Peyer's patch (tissue), 4 donors: ENCODE results near the gene EML1.

Experiments
- POLR2A ChIP-seq, 2 donors: fragments of 450-650 bp; IDR thresholded peaks; one replicate each; pipeline ENCODE4 v1.5.1; 2017; ENCODE audit warnings: antibody characterized with exemption in 2 of 2, mild to moderate bottlenecking in 2 of 2, moderate library complexity in 2 of 2
- TF ChIP-seq, protein P1 (sequence below), 6 experiments: fragments of 450-650 bp in 4 of 6; fragments of 200-600 bp in 2 of 6; sonication (generic) in 1 of 6; IDR thresholded peaks; one replicate each; pipeline ENCODE4 v1.5.1; 2017 to 2019; ENCODE audit warnings: antibody characterized with exemption in 6 of 6, mild to moderate bottlenecking in 3 of 6, moderate library complexity in 1 of 6

GRCh38 chr14:99976681-99977080, 183.5 kb downstream of the EML1 start:
- TF ChIP-seq, protein P1, sequence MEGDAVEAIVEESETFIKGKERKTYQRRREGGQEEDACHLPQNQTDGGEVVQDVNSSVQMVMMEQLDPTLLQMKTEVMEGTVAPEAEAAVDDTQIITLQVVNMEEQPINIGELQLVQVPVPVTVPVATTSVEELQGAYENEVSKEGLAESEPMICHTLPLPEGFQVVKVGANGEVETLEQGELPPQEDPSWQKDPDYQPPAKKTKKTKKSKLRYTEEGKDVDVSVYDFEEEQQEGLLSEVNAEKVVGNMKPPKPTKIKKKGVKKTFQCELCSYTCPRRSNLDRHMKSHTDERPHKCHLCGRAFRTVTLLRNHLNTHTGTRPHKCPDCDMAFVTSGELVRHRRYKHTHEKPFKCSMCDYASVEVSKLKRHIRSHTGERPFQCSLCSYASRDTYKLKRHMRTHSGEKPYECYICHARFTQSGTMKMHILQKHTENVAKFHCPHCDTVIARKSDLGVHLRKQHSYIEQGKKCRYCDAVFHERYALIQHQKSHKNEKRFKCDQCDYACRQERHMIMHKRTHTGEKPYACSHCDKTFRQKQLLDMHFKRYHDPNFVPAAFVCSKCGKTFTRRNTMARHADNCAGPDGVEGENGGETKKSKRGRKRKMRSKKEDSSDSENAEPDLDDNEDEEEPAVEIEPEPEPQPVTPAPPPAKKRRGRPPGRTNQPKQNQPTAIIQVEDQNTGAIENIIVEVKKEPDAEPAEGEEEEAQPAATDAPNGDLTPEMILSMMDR (IDR thresholded peaks at IDR 0.05): no peak
- no peak for TF ChIP-seq POLR2A (IDR thresholded peaks at IDR 0.05)
